Progenitor cell of endocrine pancreas (in vitro differentiated cells): ENCODE results near the gene PIBF1. TPM values are rescaled to one million over a fixed set of nuclear protein-coding genes. Genes with fewer than 3 reads are reported as not detected.
"Not testable (repeated sequence)": the region's sequence is repeated elsewhere in the genome, so short reads cannot be mapped to it uniquely, and the experiment has no call there.

Experiments
- DNase-seq: peaks from one replicate; pipeline ENCODE4 v3.0.0; 2021; ENCODE audit warnings: low spot score; ENCODE audit not compliant: unreplicated experiment
- H3K27ac Mint-ChIP-seq: 2 replicates; pipeline ENCODE4 v1.8.0; 2021; ENCODE audit warnings: mild to moderate bottlenecking, moderate library complexity, mixed read lengths
- H3K27me3 Mint-ChIP-seq: 2 replicates; pipeline ENCODE4 v1.8.0; 2021; ENCODE audit warnings: mixed read lengths
- H3K36me3 Mint-ChIP-seq: 2 replicates; pipeline ENCODE4 v1.8.0; 2022; ENCODE audit warnings: mixed read lengths; ENCODE audit not compliant: insufficient read depth
- H3K4me1 Mint-ChIP-seq: 2 replicates; pipeline ENCODE4 v1.8.0; 2021; ENCODE audit warnings: low read depth, mixed read lengths
- H3K4me3 Mint-ChIP-seq: 2 replicates; pipeline ENCODE4 v1.8.0; 2021; ENCODE audit warnings: low read depth, mild to moderate bottlenecking, moderate library complexity, mixed read lengths
- H3K9me3 Mint-ChIP-seq: 2 replicates; pipeline ENCODE4 v1.8.0; 2021; ENCODE audit warnings: low read depth, mixed read lengths
- CTCF ChIP-seq: fragments of 200-600 bp; sonication (generic); IDR thresholded peaks from one replicate; pipeline ENCODE4 v1.5.0; 2021; ENCODE audit warnings: antibody characterized with exemption, mild to moderate bottlenecking; ENCODE audit not compliant: unreplicated experiment
- total RNA-seq: library from RNA; stranded (reverse); gene quantifications from 2 replicates; pipeline ENCODE4 v1.2.1, GENCODE V29; 2021

The PIBF1 gene
- total RNA-seq, 1 donor from 2014 or later, result 28.7 TPM

- no peak for DNase-seq
- peaks cover 9% of the 10 kb centered on the region for H3K36me3 Mint-ChIP-seq
- H3K4me3 Mint-ChIP-seq, result no peak overlapping the region
- no peak overlapping the region for H3K27ac Mint-ChIP-seq
- H3K27me3 Mint-ChIP-seq, result no peaks in the 10 kb centered on the region
- H3K9me3 Mint-ChIP-seq, result no peaks in the 10 kb centered on the region
- TF ChIP-seq CTCF, result no peak
- H3K4me1 Mint-ChIP-seq, result no peaks in the 10 kb centered on the region
Measured at GRCh38 chr13:72889495-72889894, 107.6 kb downstream of the PIBF1 start.

- Mint-ChIP-seq H3K9me3 (no peaks in the 10 kb centered on the region), H3K36me3 (peaks cover 10% of the 10 kb centered on the region), H3K27ac (no peak overlapping the region), H3K27me3 (no peaks in the 10 kb centered on the region), H3K4me3 (no peak overlapping the region), H3K4me1 (no peaks in the 10 kb centered on the region)
- no peak for DNase-seq
- no peak for TF ChIP-seq CTCF
Measured at GRCh38 chr13:72890546-72890945, 108.6 kb downstream of the PIBF1 start.

- Mint-ChIP-seq H3K4me1 (no peaks in the 10 kb centered on the region), H3K9me3 (peaks cover 3% of the 10 kb centered on the region), H3K27ac (no peak overlapping the region), H3K36me3 (peaks cover 18% of the 10 kb centered on the region), H3K4me3 (no peak overlapping the region), H3K27me3 (no peaks in the 10 kb centered on the region)
- no peak for TF ChIP-seq CTCF
- DNase-seq, result no peak
Measured at GRCh38 chr13:72891423-72891822, 109.5 kb downstream of the PIBF1 start.

- no peak for DNase-seq
- H3K4me3 Mint-ChIP-seq, result no peak overlapping the region
- no peaks in the 10 kb centered on the region for H3K4me1 Mint-ChIP-seq
- peaks cover 42% of the 10 kb centered on the region for H3K9me3 Mint-ChIP-seq
- H3K27ac Mint-ChIP-seq, result no peak overlapping the region
- TF ChIP-seq CTCF, result no peak
- H3K36me3 Mint-ChIP-seq, result peaks cover 54% of the 10 kb centered on the region
- H3K27me3 Mint-ChIP-seq, result no peaks in the 10 kb centered on the region
Measured at GRCh38 chr13:72896869-72897268, 114.9 kb downstream of the PIBF1 start.

- DNase-seq, H3K4me3 Mint-ChIP-seq, H3K27ac Mint-ChIP-seq, H3K4me1 Mint-ChIP-seq, H3K27me3 Mint-ChIP-seq: not testable (repeated sequence)
- H3K36me3 Mint-ChIP-seq, result peaks cover 39% of the 10 kb centered on the region
- H3K9me3 Mint-ChIP-seq, result peaks cover 38% of the 10 kb centered on the region
Measured at GRCh38 chr13:72901546-72901945, 119.6 kb downstream of the PIBF1 start.

- H3K27ac Mint-ChIP-seq, result no peak overlapping the region
- H3K27me3 Mint-ChIP-seq, result no peaks in the 10 kb centered on the region
- DNase-seq, result no peak
- H3K4me3 Mint-ChIP-seq, result no peak overlapping the region
- peaks cover 5% of the 10 kb centered on the region for H3K4me1 Mint-ChIP-seq
- H3K36me3 Mint-ChIP-seq, result peaks cover 27% of the 10 kb centered on the region
- H3K9me3 Mint-ChIP-seq, result peaks cover 4% of the 10 kb centered on the region
- no peak for TF ChIP-seq CTCF
Measured at GRCh38 chr13:72908416-72908815, 126.5 kb downstream of the PIBF1 start.
